ENCODE data around the gene SNAP23. TPM values are rescaled to one million over a fixed set of nuclear protein-coding genes. Genes with fewer than 3 reads are reported as not detected.

Gene SNAP23
- total RNA-seq, 1 donor from 2014 or later = 78.9 TPM

Other genes starting within 250 kb of the SNAP23 start
- 19.5 and 22.4 TPM in 2 replicates for gene GANC, start 222.4 kb upstream of the SNAP23 start, total RNA-seq
- gene TMEM87A, start 222.2 kb upstream of the SNAP23 start, total RNA-seq = 34.1 and 34.8 TPM in 2 replicates
- 1.2 and 1.8 TPM in 2 replicates for gene CAPN3, start 136.1 kb upstream of the SNAP23 start, total RNA-seq
- gene ZNF106, start 4.5 kb upstream of the SNAP23 start, total RNA-seq = 64.1 and 65.8 TPM in 2 replicates
- gene LRRC57, start 53.2 kb downstream of the SNAP23 start, total RNA-seq = 21.0 and 22.5 TPM in 2 replicates
- 42.9 and 45.5 TPM in 2 replicates for gene HAUS2, start 53.2 kb downstream of the SNAP23 start, total RNA-seq
- gene STARD9, start 80.0 kb downstream of the SNAP23 start, total RNA-seq = 10.0 and 11.9 TPM in 2 replicates
- gene CDAN1, start 241.5 kb downstream of the SNAP23 start, total RNA-seq = 24.2 and 26.6 TPM in 2 replicates

All from activated T-helper 2 cell treated with anti-CD3 and anti-CD28 coated beads, Interferon-gamma antibody, Interleukin-2, Interleukin-4, amounts not matched to agents 10 μg/mL and 5 μg/mL and 100 μg/mL, durations not matched to agents 14 hours and 24 hours and 36 hours (primary cell).